Bronchial epithelial cell (primary cell): ENCODE data around the gene COL20A1. TPM values are rescaled to one million over a fixed set of nuclear protein-coding genes. Genes with fewer than 3 reads are reported as not detected.

Source experiments
- DNase-seq: peaks from one replicate; pipeline ENCODE4 v3.0.0-alpha.2; 2010; ENCODE audit warnings: low read depth
- FAIRE-seq: peaks from 2 replicates; lab custom pipeline; 2011; peaks lifted over from hg19 to GRCh38; lab: Jason Lieb, UNC
- H3K27me3 ChIP-seq: 2 replicates; pipeline ENCODE4 v1.5.1; 2011; ENCODE audit warnings: low read length; ENCODE audit not compliant: control insufficient read depth, insufficient read depth
- H3K36me3 ChIP-seq: 2 replicates; pipeline ENCODE4 v1.5.1; 2011; ENCODE audit warnings: low read length; ENCODE audit not compliant: control insufficient read depth, insufficient read depth
- H3K4me3 ChIP-seq: 2 replicates; pipeline ENCODE4 v1.5.1; 2011; ENCODE audit warnings: mild to moderate bottlenecking, low read depth, low read length, control low read depth
- CTCF ChIP-seq: IDR thresholded peaks from 2 replicates; pipeline ENCODE4 v1.5.1; 2011; ENCODE audit warnings: mild to moderate bottlenecking, moderate library complexity, low read length, control low read depth, inconsistent platforms; ENCODE audit not compliant: insufficient read depth, severe bottlenecking
- total RNA-seq: library from RNA; depleted of rRNA; stranded (reverse); fragments of >200 nt; gene quantifications from 2 replicates; pipeline ENCODE4 v1.2.1, GENCODE V29; 2014

COL20A1 gene
- total RNA-seq, 1 donor from 2014 or later = not detected

GRCh38 chr20:63375438-63375837 lies 82.5 kb downstream of the COL20A1 start:
- Histone ChIP-seq H3K36me3 (no peaks in the 10 kb centered on the region), H3K4me3 (no peak overlapping the region), H3K27me3 (peaks cover 4% of the 10 kb centered on the region)
- no peak for TF ChIP-seq CTCF
- DNase-seq = no peak
- FAIRE-seq = no peak

- Histone ChIP-seq H3K4me3 (no peak overlapping the region), H3K36me3 (no peaks in the 10 kb centered on the region), H3K27me3 (peaks cover 4% of the 10 kb centered on the region)
- no peak for TF ChIP-seq CTCF
- FAIRE-seq (no peak), DNase-seq (no peak)
Observed at GRCh38 chr20:63376283-63377250, 83.6 kb downstream of the COL20A1 start.

GRCh38 chr20:63377256-63377941 lies 84.4 kb downstream of the COL20A1 start:
- Histone ChIP-seq H3K36me3 (no peaks in the 10 kb centered on the region), H3K4me3 (no peak overlapping the region), H3K27me3 (peaks cover 4% of the 10 kb centered on the region)
- no peak for TF ChIP-seq CTCF
- DNase-seq (no peak), FAIRE-seq (no peak)

GRCh38 chr20:63377951-63378381 lies 85.0 kb downstream of the COL20A1 start:
- DNase-seq (no peak), FAIRE-seq (no peak)
- Histone ChIP-seq H3K4me3 (no peak overlapping the region), H3K27me3 (peaks cover 4% of the 10 kb centered on the region), H3K36me3 (no peaks in the 10 kb centered on the region)
- no peak for TF ChIP-seq CTCF

GRCh38 chr20:63378626-63379025 lies 85.6 kb downstream of the COL20A1 start:
- FAIRE-seq = no peak
- H3K4me3 ChIP-seq = no peak overlapping the region
- H3K27me3 ChIP-seq = peaks cover 4% of the 10 kb centered on the region
- no peak for DNase-seq
- TF ChIP-seq CTCF = no peak
- H3K36me3 ChIP-seq = no peaks in the 10 kb centered on the region
